ENCODE measurements around the gene TNFRSF13B.

TNFRSF13B gene

DNA sequence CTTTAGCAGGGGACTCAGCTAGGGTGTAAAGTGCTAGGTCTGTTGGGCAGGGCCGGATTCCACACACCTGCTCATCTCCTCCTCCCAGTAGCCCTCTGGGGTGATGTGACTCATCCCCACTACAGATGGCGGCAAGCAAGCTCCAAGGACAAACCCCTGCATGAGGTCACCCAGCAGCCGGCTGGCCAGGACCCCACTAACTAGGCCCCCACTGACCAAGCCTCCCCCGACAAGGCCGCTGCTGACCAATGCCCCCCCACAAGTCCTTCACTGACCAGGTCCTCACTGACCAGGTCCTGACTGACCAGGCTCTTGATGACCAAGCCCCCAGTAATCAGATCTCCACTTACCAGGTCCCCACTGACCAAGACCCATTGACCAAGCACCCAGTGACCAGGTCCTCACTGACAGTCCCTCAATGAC lies 36.7 kb downstream of the TNFRSF13B start:
- FAIRE-seq = no peak

GRCh38 chr17:16934836-16935235 lies 37.1 kb downstream of the TNFRSF13B start:
- no peak for FAIRE-seq

DNA sequence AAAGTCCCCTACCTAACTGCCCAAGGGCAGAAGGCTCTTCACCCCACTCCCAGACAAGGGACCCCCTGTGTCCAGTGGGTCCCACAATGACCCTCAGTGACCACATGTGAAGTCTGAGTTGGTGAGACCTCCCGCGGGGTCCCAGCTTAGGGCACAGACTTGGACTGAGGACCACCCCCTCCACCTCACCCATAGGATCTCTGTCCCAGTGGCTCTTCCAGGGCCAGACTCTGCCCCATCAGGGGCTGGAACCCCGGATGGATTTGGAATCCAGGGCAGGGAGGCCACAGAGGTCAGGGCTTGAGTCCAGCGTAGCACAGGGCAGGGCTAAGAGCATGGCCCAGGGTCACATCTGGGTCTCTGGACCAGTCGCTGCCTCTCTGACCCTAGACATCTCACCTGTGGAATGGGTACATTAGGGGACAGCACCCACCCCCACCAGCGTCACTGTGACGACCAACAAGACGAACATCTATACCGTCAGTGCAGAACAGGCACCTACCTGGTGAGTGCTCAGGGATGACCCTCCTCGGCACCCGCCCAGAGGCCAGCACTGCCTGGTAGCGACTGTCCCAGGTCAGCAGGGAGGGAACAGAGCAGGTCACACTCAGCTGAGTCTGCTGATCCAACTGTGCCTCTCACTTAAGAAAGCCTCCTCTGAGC lies 37.7 kb downstream of the TNFRSF13B start:
- no peak for FAIRE-seq

DNA sequence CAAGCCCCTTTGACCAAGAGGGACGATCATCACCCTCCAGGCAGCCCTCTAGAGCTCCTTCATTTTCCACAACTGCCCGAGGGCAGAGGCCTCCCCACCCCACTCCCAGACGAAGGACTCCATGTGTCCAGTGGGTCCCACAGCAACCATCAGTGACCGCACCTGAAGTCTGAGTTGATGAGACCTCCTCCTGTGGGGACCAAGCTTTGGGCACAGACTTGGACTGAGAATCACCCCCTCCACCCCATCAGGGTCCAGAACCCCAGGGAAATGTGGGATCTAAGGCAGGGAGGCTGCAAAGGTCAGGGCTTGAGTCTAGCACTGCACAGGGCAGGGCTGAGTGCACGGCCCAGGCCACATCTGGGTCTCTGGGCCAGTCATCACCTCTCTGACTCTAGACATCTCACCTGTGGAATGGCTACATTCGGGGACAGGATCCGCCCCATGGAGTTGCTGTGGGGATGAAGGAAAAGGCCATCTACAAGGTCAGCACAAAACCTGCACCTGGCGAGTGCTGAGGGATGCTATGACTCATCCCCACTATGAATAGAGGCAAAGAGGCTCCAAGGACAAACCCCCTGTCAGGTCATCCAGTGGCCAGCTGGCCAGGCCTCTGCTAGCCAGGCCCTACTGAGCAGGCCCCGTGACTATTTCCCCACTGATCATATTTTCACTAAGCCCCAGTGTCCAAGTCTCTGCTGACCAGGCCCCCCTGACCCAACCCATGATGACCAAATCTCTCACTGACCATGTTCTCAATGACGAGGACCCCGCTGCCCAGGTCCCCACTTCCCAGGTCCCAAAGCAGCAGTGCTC lies 38.4 kb downstream of the TNFRSF13B start:
- no peak for FAIRE-seq

GRCh38 chr17:16932611-16933010 lies 39.3 kb downstream of the TNFRSF13B start:
- no peak for FAIRE-seq

GRCh38 chr17:16932156-16932555 lies 39.8 kb downstream of the TNFRSF13B start:
- no peak for FAIRE-seq

GRCh38 chr17:16931318-16932060 lies 40.4 kb downstream of the TNFRSF13B start:
- no peak for FAIRE-seq

GRCh38 chr17:16930571-16931317 lies 41.2 kb downstream of the TNFRSF13B start:
- no peak for FAIRE-seq

GRCh38 chr17:16929757-16930520 lies 42.0 kb downstream of the TNFRSF13B start:
- no peak for FAIRE-seq

DNA sequence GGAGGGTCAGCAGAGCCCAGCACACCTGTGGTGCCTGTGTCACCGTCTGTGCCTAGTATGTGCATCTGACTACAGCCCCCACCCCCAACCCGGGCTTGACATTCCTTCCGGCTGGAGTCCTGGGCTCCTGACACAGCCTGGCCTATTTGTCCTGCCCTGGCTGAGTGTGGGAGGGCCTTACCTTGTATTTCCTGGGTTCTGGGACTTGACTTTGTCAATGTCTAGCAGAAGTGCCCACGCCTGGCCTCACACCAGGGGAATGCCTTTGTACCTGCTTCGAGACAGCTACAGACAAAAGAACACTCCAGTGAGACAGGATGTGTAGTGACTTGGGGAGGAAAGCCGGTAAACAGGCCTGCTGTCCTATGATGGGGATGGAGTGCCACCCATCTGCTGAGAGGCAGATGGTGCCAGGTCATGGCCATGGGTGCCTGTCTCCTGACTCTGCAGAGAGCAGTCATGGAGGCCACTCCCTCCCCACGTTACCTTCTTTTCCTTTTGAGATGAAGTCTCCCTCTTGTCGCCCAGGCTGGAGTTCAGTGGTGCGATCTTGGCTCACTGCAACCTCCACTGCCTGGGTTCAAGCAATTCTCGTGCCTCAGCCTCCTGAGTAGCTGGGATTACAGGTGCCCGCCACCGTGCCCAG lies 42.8 kb downstream of the TNFRSF13B start:
- no peak for FAIRE-seq

GRCh38 chr17:16928406-16929034 lies 43.4 kb downstream of the TNFRSF13B start:
- no peak for FAIRE-seq

DNA sequence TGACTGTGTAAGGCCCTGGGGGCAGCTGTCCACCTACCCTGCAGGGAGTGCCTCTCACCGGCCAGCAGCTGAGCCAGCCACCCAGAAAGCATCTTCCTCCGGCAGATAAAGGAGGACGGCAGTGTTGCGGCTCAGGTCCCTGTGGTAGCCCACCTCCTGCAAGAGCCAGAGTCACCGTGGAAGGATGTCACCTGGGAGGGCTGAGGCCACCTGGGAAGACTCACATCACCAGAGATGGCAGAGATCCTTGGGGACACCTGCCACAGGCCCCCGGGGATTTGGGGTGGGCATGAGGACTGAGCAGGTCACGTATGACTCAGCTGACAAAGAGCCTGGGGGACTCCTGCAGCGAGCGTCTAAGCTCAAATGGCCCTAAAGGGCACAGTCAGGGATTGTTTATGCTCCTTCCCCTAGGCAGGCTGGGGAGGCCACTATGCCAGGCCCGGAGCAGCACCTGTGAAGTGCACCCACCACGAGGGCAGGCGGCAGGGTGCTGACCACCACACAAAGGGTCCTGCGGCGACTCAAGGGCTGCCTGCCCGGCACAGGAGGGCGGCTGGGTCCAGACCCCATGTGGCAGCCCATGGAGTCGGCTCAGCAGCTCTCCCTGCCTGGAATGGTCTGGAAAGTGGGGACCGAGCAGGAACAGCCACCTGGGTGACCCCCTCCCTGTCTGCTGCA lies 44.1 kb downstream of the TNFRSF13B start:
- FAIRE-seq = no peak

DNA sequence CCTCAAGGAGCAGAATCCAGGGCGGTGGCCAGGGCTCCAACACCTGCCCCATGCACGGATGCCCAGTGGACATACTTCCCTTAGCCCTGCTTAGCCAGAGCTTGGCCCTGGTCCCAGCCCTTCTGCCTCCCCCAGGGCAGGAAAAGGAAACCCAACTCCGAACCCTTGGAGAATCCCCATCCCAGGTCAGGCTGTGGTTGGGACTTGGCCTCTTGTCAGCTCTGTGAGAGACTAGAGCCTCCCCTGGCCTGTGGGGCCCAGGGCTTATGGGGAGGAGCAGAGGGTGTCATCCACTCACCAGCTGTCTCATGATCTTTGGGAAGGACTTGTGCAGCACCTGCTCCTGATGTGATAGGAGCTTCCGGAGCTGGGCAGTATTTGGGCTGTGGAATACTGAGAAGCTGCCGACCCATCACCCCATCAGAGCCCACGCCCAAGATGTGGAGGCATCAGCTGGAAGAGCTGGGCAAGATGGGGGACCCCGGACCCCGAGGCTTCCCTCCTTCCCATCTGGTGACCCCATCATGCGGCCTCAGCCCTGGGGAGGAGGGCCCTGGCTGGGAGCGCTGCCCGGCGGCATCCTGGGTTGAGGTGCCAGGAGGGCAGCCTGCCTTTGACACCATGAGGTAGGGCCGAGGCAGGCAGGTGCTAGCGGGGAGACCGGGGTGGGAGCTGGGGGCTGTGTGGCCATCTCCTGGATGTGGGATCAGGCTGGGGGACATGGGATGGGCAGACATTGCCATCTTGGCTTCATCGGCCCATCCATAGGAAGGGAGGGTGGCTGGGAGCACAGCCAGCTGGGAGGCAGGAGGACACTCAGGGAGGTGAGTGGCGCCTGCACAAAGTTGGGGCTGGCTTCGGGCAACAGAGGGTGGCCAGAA lies 45.1 kb downstream of the TNFRSF13B start:
- no peak for FAIRE-seq

- no peak for FAIRE-seq
Measured at GRCh38 chr17:16926061-16926511, 45.8 kb downstream of the TNFRSF13B start.

DNA sequence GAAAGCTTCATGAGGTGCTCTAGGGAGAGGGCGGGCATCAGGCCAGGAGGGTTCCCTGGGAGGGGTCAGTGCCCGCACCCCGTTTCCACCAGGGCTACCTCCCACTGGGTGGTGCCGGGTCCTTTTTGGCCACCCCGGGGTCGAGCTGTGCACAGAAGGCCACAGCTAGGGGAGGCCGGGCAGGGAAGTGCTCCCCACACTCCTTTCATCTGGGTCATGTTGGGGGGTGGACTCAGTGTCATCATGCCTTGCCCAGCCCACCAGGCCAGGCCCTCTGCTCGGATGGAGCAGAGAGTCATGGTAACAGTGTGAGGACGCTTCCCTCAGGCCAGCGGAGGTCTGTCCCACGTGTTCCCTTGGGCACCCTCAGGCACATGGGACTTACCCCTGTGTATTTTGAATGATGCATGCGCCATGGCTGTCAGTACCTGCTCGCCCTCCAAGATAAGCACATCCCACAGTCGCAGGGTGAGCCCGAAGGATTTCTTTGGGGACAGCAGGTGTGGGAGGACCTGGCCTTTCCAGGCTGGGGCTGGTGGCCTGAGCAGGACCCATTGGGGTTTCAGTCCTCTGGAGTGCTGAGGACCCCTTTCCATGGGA lies 46.4 kb downstream of the TNFRSF13B start:
- no peak for FAIRE-seq

GRCh38 chr17:16924696-16925440 lies 47.0 kb downstream of the TNFRSF13B start:
- no peak for FAIRE-seq

DNA sequence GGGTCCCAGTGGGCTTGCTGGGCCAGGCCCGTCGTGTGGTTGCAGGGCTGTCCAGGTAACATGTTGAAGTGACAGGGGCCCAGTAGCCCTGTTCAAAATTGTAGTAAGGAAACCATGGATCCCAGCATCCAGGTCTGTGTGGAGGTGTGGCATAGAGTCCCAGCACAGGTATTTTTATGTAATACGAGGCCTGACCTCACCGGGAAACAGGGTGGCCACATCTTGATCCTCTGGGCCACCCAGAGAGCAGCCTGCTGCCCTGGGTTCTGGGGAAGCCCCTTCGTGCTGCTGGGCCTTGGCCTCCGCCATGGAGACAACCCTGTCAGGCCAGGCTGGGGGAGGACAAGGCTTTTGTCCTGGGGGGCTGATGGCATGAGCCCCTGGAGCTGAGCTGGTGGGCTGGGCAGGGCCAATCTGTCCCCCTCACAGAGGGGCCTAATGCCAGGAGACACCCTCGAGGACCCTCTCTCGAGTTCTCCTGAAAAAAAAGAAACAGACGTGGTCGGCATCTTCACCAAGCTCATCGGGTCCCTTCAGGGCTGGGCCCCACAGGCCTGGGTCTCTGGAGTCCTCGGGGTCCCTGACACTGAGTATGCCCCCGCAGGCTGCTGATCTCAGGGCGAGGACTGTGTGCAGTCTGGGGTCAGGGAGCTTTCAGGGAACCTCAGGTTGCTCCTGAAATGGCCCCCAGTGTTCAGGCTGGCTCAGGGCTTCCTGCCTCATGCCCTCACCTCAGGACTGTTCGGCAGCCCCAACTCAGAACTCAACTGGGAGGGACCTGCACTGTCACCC lies 47.8 kb downstream of the TNFRSF13B start:
- no peak for FAIRE-seq
